A673 (cell line): Measurements from ENCODE around the gene TMEM95.

ENCODE experiments used
- EZH2 ChIP-seq: fragments of 200-600 bp; sonication (generic); IDR thresholded peaks from 2 replicates; pipeline ENCODE4 v1.6.1; 2017; ENCODE audit warnings: borderline replicate concordance, low read depth, mild to moderate bottlenecking, mixed read lengths, antibody characterized with exemption, low read length; ENCODE audit not compliant: poor library complexity, severe bottlenecking
- TF ChIP-seq, protein P1 (sequence below): fragments of 300-800, 200-600 bp; sonication (generic); conservative IDR thresholded peaks from 2 replicates; pipeline ENCODE4 v1.5.1; 2017; ENCODE audit warnings: low read depth, mild to moderate bottlenecking, antibody characterized with exemption, low read length, moderate library complexity, mixed read lengths

DNA sequence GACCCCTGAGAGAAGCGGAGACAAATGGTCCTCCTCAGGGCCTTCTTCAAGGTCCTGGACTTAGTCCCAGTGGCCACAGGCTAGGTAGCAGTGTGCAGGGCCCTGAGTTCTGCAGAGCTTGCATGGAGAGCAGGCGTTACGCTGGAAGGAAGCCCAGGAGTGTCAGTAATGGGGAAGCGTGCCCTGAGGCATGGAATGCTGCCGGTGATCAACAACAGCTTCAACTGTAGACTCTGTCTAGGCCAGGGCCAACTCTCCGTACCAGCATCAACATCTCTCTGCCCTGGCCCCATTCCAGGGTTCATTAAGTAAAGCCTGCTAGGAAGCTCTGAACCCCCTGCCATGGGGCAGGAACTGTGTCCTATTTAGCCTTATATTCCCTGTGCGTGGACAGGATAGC is 25.4 kb downstream of the TMEM95 start:
- TF ChIP-seq, protein P1, sequence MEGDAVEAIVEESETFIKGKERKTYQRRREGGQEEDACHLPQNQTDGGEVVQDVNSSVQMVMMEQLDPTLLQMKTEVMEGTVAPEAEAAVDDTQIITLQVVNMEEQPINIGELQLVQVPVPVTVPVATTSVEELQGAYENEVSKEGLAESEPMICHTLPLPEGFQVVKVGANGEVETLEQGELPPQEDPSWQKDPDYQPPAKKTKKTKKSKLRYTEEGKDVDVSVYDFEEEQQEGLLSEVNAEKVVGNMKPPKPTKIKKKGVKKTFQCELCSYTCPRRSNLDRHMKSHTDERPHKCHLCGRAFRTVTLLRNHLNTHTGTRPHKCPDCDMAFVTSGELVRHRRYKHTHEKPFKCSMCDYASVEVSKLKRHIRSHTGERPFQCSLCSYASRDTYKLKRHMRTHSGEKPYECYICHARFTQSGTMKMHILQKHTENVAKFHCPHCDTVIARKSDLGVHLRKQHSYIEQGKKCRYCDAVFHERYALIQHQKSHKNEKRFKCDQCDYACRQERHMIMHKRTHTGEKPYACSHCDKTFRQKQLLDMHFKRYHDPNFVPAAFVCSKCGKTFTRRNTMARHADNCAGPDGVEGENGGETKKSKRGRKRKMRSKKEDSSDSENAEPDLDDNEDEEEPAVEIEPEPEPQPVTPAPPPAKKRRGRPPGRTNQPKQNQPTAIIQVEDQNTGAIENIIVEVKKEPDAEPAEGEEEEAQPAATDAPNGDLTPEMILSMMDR = no peak
- TF ChIP-seq EZH2 = no peak
